GM06990 (cell line): ENCODE data around the gene TM7SF3.
A peak's percentile ranks its signal among the peaks of the same experiment; 100 is the strongest.

Experiments used
- DNase-seq: peaks from one replicate; pipeline ENCODE4 v3.0.0-alpha.2; 2011; ENCODE audit not compliant: insufficient read length; ENCODE audit errors: extremely low read depth
- H3K27me3 ChIP-seq: replicated peaks from 2 replicates; pipeline ENCODE4 v1.6.0; 2011; ENCODE audit warnings: low read length; ENCODE audit not compliant: control insufficient read depth, insufficient read depth
- H3K36me3 ChIP-seq: 2 replicates; pipeline ENCODE4 v1.5.1; 2011; ENCODE audit warnings: low read length; ENCODE audit not compliant: control insufficient read depth, insufficient read depth
- H3K4me3 ChIP-seq: replicated peaks from 2 replicates; pipeline ENCODE4 v1.5.1; 2011; ENCODE audit warnings: low read depth, mild to moderate bottlenecking, control low read depth, low read length
- TF ChIP-seq, protein P1 (sequence below): IDR thresholded peaks from 2 replicates; pipeline ENCODE4 v1.5.1; 2011; ENCODE audit warnings: low read length, control low read depth, mild to moderate bottlenecking, inconsistent platforms; ENCODE audit not compliant: insufficient read depth, poor library complexity, severe bottlenecking

Gene TM7SF3, protein sequence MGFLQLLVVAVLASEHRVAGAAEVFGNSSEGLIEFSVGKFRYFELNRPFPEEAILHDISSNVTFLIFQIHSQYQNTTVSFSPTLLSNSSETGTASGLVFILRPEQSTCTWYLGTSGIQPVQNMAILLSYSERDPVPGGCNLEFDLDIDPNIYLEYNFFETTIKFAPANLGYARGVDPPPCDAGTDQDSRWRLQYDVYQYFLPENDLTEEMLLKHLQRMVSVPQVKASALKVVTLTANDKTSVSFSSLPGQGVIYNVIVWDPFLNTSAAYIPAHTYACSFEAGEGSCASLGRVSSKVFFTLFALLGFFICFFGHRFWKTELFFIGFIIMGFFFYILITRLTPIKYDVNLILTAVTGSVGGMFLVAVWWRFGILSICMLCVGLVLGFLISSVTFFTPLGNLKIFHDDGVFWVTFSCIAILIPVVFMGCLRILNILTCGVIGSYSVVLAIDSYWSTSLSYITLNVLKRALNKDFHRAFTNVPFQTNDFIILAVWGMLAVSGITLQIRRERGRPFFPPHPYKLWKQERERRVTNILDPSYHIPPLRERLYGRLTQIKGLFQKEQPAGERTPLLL

DNA sequence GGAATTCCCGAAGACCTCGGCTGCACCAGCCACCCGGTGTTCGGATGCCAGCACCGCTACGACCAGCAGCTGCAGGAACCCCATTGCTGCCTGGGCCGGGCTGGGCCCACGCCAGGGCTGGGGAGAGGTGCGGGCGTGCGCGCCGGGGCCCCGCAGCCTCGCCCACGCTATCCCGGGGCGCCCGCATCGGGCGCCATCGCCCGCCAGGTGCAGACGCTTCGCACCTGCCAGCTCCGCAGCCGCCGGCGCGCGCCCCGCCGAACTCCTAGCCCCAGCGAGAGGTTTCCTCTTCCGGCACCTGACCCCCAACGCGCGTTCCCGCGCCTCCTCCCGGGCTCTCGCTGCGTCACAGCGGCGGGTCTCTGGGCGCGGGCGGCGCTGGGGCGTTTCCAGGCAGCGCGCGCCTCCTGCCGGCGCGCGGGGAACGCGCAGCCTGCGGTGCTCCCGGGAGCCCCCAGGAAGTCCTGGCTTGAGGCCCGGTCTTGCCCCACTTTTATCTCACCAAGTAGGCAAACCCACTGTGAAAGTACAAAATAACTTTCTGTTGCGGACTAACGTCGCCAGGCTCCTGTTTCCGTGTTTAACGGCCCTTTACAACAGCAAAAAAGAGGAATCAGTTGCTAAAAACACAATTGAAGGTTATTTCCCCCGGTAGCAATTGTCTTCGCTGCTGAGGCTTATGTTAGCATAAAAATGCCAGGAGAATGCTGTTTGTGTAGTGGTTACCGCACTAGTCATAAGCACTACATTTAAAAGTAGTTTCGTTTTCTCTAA is at the start of gene TM7SF3:
TM7SF3 (minus strand) TSS at position 300 of the 774 bp plus-strand sequence; CDS start at position 84, 216 bp downstream.
- DNase-seq = peak; percentile 98
- Histone ChIP-seq H3K27me3 (no peaks in the 10 kb centered on the region), H3K4me3 (peak within 1 kb of the TSS; percentile 92), H3K36me3 (no peaks in the 10 kb centered on the region; the same call in 1 of the 2 replicates)
- TF ChIP-seq, protein P1, sequence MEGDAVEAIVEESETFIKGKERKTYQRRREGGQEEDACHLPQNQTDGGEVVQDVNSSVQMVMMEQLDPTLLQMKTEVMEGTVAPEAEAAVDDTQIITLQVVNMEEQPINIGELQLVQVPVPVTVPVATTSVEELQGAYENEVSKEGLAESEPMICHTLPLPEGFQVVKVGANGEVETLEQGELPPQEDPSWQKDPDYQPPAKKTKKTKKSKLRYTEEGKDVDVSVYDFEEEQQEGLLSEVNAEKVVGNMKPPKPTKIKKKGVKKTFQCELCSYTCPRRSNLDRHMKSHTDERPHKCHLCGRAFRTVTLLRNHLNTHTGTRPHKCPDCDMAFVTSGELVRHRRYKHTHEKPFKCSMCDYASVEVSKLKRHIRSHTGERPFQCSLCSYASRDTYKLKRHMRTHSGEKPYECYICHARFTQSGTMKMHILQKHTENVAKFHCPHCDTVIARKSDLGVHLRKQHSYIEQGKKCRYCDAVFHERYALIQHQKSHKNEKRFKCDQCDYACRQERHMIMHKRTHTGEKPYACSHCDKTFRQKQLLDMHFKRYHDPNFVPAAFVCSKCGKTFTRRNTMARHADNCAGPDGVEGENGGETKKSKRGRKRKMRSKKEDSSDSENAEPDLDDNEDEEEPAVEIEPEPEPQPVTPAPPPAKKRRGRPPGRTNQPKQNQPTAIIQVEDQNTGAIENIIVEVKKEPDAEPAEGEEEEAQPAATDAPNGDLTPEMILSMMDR = peak; percentile 74

DNA sequence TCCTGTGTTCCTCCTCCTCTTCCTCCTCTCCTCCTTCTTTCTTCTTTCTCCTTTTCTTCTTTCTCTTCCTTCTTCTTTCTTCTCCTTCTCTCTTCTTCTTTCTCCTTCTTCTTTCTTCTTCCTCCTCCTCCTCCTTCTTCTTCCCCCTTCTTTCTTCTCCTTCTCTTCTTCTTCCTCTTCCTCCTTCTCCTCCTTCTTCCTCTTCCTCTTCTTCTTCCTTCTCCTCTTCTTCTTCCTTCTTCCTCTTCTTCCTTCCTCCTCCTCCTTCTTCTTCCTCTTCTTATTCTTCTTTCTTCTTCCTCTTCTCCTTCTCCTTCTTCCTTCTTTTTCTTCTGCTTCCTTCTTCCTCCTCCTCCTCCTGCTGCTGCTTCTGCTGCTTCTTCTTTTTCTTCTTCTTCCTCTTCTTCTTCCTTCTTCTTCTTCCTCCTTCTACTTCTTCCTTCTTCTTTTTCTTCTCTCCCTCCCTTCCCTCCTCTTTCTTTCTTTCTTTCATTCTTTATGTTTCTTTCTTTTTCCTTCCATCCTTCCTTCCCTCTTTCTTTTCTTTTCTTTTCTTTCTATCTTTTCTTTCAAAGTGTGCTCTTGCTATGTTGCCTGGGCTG is 49.2 kb upstream of the TM7SF3 start:
- DNase-seq = no peak

DNA sequence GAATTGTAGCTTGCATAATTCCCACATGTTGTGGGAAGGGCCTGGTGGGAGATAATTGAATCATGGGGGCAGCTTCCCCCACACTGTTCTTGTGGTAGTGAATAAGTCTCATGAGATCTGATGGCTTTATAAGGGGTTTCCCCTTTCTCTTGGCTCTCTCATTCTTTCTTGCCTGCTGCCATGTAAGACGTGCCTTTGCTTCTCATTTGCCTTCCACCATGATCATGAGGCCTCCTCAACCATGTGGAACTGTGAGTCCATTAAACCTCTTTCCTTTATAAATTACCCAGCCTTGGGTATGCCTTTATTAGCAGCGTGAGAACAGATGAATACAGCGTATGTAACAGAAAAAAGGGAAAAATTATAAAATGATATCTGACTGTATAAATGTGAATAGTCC is 47.1 kb upstream of the TM7SF3 start:
- Histone ChIP-seq H3K4me3 (no peak overlapping the region), H3K36me3 (no peaks in the 10 kb centered on the region), H3K27me3 (no peaks in the 10 kb centered on the region)
- TF ChIP-seq, protein P1 = no peak
- no peak for DNase-seq

More for the DNA sequence above, 49.2 kb upstream of the TM7SF3 start:
- Histone ChIP-seq H3K27me3 (no peaks in the 10 kb centered on the region), H3K36me3 (no peaks in the 10 kb centered on the region), H3K4me3 (no peak overlapping the region)
- TF ChIP-seq, protein P1 = no peak

DNA sequence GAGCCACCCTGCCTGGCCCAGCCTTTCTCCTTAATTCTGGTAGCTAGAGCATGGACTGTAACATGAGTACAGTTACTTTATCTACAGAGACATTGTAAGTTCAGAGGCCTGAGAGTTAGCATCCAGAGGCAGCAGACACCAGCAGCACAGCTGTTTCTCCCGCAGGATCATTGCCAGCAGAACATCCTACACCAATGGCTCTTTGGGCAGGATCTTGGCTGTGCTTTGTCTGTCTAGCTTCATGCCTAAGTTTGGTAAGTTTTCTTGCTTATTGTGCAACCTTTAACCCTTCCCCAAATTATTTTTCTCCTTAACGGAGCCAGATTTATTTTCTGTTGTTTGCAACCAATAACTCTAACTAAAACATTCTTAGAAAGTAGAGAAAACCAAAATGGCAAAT is 46.6 kb upstream of the TM7SF3 start:
- Histone ChIP-seq H3K4me3 (no peak overlapping the region), H3K36me3 (no peaks in the 10 kb centered on the region), H3K27me3 (no peaks in the 10 kb centered on the region)
- TF ChIP-seq, protein P1 = no peak
- DNase-seq = no peak

DNA sequence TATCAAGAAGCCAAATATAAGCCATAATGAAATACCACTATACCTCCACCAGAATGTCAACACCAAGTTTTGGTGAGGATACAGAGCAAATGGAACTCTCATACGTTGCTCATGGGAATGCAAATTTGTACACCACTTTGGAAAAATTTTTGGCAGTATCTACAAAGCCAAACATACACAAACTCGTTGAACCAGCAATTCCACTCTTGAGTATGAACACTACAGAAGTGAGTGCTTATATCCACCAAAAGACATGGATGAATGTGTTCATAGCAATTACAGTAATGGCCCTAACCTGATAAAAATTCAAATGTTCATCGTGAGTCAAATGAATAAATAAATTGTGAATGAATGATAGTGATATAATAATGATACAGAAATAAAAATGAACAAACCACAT is 43.4 kb upstream of the TM7SF3 start:
- TF ChIP-seq, protein P1 = no peak
- no peak for DNase-seq
- Histone ChIP-seq H3K4me3 (no peak overlapping the region), H3K27me3 (no peaks in the 10 kb centered on the region), H3K36me3 (no peaks in the 10 kb centered on the region)
